ENCODE measurements around the gene CAMK2B.

GRCh38 chr7:44335184-44335583 is 9.8 kb upstream of the CAMK2B start:
- TF ChIP-seq CTCF (IDR thresholded peaks at IDR 0.05) = no peak
- no peak for TF ChIP-seq POLR2A (IDR thresholded peaks at IDR 0.05)

Measured in thyroid gland (tissue), 4 donors.